Calu3 (cell line): Measurements from ENCODE around the gene HDAC4. TPM values are rescaled to one million over a fixed set of nuclear protein-coding genes. Genes with fewer than 3 reads are reported as not detected.
A peak's percentile ranks its signal among the peaks of the same experiment; 100 is the strongest.
"Not testable (repeated sequence)": the region's sequence is repeated elsewhere in the genome, so short reads cannot be mapped to it uniquely, and the experiment has no call there.

ENCODE experiments used
- Bru-seq: library from RNA; stranded (reverse); fragments of 400-500 nt; gene quantifications from one replicate; lab custom pipeline; 2021; lab: Mats Ljungman, UMichigan
- BruChase-seq, 2 experiments: library from RNA; stranded (reverse); fragments of 400-500 nt; gene quantifications; one replicate each; lab custom pipeline; 2021; lab: Mats Ljungman, UMichigan
- BruUV-seq: library from RNA; stranded (reverse); fragments of 400-500 nt; replicated peaks from 2 replicates; lab custom pipeline; 2021; lab: Mats Ljungman, UMichigan
- CTCF ChIA-PET: fragments of 300-600 bp; sonication (Branson Sonifier 250); formaldehyde crosslinking; loops from one replicate; lab custom pipeline; 2022; ENCODE audit warnings: antibody characterized with exemption; lab: Charles Lee
- DNase-seq: peaks from one replicate; pipeline ENCODE4 v3.0.0; 2022
- H3K27ac Mint-ChIP-seq: one replicate; pipeline ENCODE4 v1.8.0; 2022; ENCODE audit warnings: mixed read lengths; ENCODE audit not compliant: unreplicated experiment
- H3K27me3 Mint-ChIP-seq: one replicate; pipeline ENCODE4 v1.8.0; 2022; ENCODE audit warnings: mixed read lengths; ENCODE audit not compliant: unreplicated experiment
- H3K36me3 Mint-ChIP-seq: one replicate; pipeline ENCODE4 v1.8.0; 2022; ENCODE audit warnings: mild to moderate bottlenecking, moderate library complexity, mixed read lengths; ENCODE audit not compliant: insufficient read depth, unreplicated experiment
- H3K4me1 Mint-ChIP-seq: one replicate; pipeline ENCODE4 v1.8.0; 2022; ENCODE audit warnings: mild to moderate bottlenecking, low read depth, mixed read lengths; ENCODE audit not compliant: unreplicated experiment
- H3K4me3 Mint-ChIP-seq: one replicate; pipeline ENCODE4 v1.8.0; 2022; ENCODE audit warnings: mild to moderate bottlenecking, low read depth, moderate library complexity, mixed read lengths; ENCODE audit not compliant: unreplicated experiment
- H3K9me3 Mint-ChIP-seq: one replicate; pipeline ENCODE4 v1.8.0; 2022; ENCODE audit warnings: low read depth, mixed read lengths; ENCODE audit not compliant: unreplicated experiment
- intact Hi-C: fragments of 100-400 bp; cut with micrococcal nuclease; formaldehyde crosslinking; loops from one replicate; pipeline ENCODE4 v1.10.0; 2022; ENCODE audit not compliant: unreplicated experiment
- long read RNA-seq: library from polyadenylated mRNA; stranded (forward); transcript quantifications from one replicate; pipeline ENCODE4 v2.0.0, GENCODE V29; 2022
- total RNA-seq: library from RNA; stranded (reverse); gene quantifications from 2 replicates; pipeline ENCODE4 v1.2.3, GENCODE V29; 2022
- TF ChIP-seq, protein P1 (sequence below): fragments of 200-600 bp; IDR thresholded peaks from one replicate; pipeline ENCODE4 v1.8.0; 2022; ENCODE audit warnings: antibody characterized with exemption; ENCODE audit not compliant: unreplicated experiment

The HDAC4 gene
- total RNA-seq: 30.5 and 39.6 TPM in 2 replicates
- percentile 63 among the genes with signal in this experiment for Bru-seq, nascent RNA
- percentile 66 among the genes with signal in this experiment for BruChase-seq, experiment 1, labeled RNA remaining after a 6-hour chase
- percentile 67 among the genes with signal in this experiment for BruChase-seq, experiment 2, labeled RNA remaining after a 2-hour chase
- long read RNA-seq, partial matches to known transcripts: 5 of 7 reads
- long read RNA-seq, other reads (novel, unspliced or antisense): 2 of 7 reads

DNA sequence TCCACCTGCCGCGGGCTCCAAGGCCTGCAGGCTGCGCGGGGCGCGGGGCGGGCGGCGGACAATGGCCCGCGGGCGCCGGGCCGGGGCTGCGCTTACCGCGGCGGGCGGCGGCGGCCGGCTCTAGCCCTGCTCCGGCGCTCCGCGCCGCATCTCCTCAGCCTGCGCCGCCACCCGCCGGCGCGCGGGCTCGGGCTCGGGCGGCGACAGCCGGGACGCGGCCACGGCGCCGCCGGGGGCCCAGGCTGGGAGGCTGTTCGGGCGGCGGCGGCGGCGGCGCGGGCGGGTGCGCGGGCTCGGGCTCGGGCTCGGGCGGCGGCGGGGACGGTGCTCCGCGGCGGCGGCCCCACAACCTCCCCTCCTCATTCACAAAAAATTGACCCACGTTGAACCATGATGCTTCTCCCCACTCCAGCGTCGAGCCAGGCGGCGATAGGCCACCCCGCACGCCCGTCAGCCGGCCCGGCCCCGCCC, at the start of gene HDAC4:
HDAC4 (minus strand) TSS at position 425 of the 471 bp plus-strand sequence. CDS start 48,321 bp downstream, outside the sequence.
- intact Hi-C loops: no loop called here
- Mint-ChIP-seq H3K36me3 (peaks cover 29% of the 10 kb centered on the region), H3K9me3 (no peaks in the 10 kb centered on the region), H3K27me3 (peaks cover 4% of the 10 kb centered on the region), H3K4me3 (peak within 1 kb of the TSS; percentile 97), H3K27ac (peak within 1 kb of the TSS; percentile 98), H3K4me1 (peaks cover 17% of the 10 kb centered on the region)
- TF ChIP-seq, protein P1, sequence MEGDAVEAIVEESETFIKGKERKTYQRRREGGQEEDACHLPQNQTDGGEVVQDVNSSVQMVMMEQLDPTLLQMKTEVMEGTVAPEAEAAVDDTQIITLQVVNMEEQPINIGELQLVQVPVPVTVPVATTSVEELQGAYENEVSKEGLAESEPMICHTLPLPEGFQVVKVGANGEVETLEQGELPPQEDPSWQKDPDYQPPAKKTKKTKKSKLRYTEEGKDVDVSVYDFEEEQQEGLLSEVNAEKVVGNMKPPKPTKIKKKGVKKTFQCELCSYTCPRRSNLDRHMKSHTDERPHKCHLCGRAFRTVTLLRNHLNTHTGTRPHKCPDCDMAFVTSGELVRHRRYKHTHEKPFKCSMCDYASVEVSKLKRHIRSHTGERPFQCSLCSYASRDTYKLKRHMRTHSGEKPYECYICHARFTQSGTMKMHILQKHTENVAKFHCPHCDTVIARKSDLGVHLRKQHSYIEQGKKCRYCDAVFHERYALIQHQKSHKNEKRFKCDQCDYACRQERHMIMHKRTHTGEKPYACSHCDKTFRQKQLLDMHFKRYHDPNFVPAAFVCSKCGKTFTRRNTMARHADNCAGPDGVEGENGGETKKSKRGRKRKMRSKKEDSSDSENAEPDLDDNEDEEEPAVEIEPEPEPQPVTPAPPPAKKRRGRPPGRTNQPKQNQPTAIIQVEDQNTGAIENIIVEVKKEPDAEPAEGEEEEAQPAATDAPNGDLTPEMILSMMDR: no peak
- no TSS peak for BruUV-seq
- CTCF ChIA-PET: interaction anchor here (0.8 to 1.0 kb wide), 2 partner anchors 126 to 153 kb away, joined by 3 to 8 read pairs; no protein-coding TSS in a partner anchor
- DNase-seq: no peak

DNA sequence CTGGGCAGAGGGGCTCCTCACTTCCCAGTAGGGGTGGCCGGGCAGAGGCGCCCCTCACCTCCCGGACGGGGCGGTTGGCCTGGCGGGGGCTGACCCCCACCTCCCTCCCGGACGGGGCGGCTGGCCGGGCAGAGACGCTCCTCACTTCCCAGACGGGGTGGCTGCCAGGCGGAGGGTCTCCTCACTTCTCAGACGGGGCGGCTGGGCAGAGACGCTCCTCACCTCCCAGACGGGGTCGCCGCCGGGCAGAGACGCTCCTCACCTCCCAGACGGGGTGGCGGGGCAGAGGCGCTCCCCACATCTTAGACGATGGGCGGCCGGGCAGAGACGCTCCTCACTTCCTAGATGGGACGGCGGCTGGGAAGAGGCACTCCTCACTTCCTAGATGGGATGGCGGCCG, 48.6 kb upstream of the HDAC4 start:
- BruUV-seq, H3K36me3 Mint-ChIP-seq, H3K27ac Mint-ChIP-seq, intact Hi-C loops, H3K9me3 Mint-ChIP-seq, DNase-seq, H3K4me1 Mint-ChIP-seq, H3K4me3 Mint-ChIP-seq, CTCF ChIA-PET: not testable (repeated sequence)
- peaks cover 17% of the 10 kb centered on the region for H3K27me3 Mint-ChIP-seq

DNA sequence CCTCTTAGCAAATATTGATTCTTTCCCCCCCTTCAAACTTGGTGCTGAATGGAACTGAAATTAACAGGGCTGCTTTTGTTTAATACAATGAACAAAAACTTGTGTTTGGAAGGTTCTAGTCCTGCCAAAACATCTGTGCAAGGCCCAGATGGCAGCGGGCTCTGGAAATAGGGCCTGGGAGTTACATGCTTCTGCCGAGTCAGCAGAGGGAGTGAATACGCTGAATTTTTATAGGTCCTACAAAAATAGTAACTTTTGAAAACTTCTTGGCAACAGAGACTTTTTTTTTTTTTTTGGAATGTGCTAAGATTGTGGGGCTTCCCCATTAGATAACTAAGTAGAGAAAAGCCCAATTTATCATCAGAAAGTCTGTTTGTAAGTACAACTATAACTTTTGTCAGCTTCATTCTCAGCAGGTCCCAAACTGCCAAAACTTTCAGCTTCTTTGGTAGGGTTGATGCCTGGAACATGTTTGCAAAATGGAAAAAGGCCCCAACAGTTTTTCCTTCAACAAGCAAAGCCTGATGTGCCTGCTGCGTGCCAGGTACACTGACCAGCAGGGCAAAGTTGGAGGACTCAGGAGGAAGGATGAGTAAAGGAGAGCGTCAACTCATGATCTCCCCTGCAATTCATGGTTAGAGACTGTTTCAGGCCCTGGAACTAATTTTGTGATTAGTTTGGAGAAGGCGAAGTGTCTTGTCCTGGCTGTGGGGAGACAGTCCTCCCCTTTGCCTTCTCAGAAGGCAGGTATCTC, 45.1 kb upstream of the HDAC4 start:
- BruUV-seq: no TSS peak
- TF ChIP-seq, protein P1: no peak
- DNase-seq: no peak
- H3K9me3 Mint-ChIP-seq: peaks cover 3% of the 10 kb centered on the region
- H3K27me3 Mint-ChIP-seq: peaks cover 34% of the 10 kb centered on the region
- CTCF ChIA-PET: no interaction called here
- H3K27ac Mint-ChIP-seq: no peak overlapping the region
- H3K36me3 Mint-ChIP-seq: no peaks in the 10 kb centered on the region
- intact Hi-C loops: no loop called here
- H3K4me1 Mint-ChIP-seq: peaks cover 17% of the 10 kb centered on the region
- H3K4me3 Mint-ChIP-seq: no peak overlapping the region

DNA sequence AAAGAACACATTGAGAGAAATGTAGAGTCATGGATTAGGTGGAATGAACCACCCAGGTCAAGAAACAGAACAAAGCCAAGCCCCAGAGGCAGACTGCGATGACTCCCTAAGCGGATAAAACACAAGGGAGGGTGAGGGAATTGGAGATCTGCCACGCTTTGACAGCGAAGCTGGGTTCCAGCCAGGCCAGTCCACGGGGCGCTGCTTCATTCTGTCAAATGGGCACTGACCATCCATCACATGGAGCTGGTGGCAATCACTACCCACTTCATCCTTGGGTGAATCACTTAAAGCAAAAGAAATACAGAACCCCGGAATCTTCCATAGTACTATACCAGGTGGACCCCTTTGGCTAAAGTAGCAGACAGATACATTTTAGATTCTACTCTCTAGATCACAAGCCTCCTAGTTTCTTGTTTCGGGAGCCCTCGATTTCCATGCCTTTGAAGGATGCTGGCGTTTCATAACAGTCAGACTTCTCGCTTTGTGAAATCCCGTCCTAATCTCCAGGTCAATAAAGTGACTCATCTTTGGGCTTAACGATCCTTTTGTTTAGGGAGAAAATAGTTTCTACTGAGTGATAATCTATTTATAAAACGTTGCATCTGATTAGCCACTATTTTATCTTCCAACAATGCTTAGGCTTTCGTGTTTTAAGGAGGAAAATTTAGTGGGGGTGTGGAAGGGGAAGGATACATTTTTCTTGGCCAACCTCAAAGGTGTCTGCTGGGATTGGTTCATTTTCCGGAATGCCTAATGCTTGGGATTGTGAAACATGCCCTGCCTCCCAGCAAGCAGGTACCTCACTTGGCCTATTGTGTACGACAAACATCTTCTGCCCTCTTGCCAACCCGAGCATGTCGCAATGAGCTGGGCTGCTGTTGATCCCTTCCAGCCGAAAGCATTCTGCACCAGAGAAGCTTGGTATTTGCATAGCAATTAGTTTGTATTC, 44.1 kb upstream of the HDAC4 start:
- BruUV-seq: no TSS peak
- intact Hi-C loops: no loop called here

More for the DNA sequence above, 44.1 kb upstream of the HDAC4 start:
- H3K9me3 Mint-ChIP-seq: peaks cover 3% of the 10 kb centered on the region
- peaks cover 45% of the 10 kb centered on the region for H3K27me3 Mint-ChIP-seq
- no peak overlapping the region for H3K4me3 Mint-ChIP-seq
- H3K4me1 Mint-ChIP-seq: peaks cover 17% of the 10 kb centered on the region
- peak; percentile 62 for DNase-seq
- CTCF ChIA-PET: no interaction called here
- H3K27ac Mint-ChIP-seq: no peak overlapping the region
- no peaks in the 10 kb centered on the region for H3K36me3 Mint-ChIP-seq
- TF ChIP-seq, protein P1: no peak
